ENCODE measurements around the gene RABL6. TPM values are rescaled to one million over a fixed set of nuclear protein-coding genes. Genes with fewer than 3 reads are reported as not detected.
"Not testable (repeated sequence)": the region's sequence is repeated elsewhere in the genome, so short reads cannot be mapped to it uniquely, and the experiment has no call there.

RABL6 gene
- total RNA-seq, 1 donor from 2014 or later = 108 TPM

- H3K36me3 Mint-ChIP-seq (ENCODE audit: low read depth); H3K27ac Mint-ChIP-seq; H3K9me3 Mint-ChIP-seq; DNase-seq (ENCODE audit: low spot score); H3K4me3 Mint-ChIP-seq (ENCODE audit: low read depth); H3K4me1 Mint-ChIP-seq (ENCODE audit: low read depth); intact Hi-C loops (cut with micrococcal nuclease); H3K27me3 Mint-ChIP-seq (ENCODE audit: low read depth): not testable (repeated sequence)
Observed at GRCh38 chr9:136765745-136766409, 41.9 kb upstream of the RABL6 start.

DNA sequence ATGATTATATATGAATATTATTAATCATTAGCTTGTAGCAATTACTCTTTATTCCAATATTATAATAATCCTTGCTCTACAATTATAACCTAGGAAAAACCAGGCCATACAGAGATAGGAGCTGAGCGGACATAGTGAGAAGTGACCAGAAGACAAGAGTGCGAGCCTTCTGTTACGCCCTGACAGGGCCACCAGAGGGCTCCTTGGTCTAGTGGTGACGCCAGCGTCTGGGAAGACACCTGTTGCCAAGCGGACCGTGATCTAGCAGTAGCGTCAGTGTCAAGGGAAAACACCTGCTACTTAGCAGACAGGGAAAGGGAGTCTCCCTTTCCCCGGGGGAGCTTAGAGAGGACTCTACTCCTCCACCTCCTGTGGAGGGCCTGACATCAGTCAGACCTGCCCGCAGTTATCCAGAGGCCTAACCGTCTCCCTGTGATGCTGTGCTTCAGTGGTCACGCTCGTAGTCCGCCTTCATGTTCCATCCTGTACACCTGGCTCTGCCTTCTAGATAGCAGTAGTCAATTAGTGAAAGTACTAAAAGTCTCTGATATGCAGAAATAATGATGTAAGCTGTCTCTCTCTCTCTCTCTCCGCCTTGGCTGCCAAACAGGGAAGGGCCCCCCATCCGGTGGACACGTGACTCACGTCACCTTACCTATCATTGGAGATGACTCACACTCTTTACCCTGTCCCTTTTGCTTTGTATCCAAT is 41.2 kb upstream of the RABL6 start:
- intact Hi-C loops (cut with micrococcal nuclease); H3K4me3 Mint-ChIP-seq (ENCODE audit: low read depth); H3K4me1 Mint-ChIP-seq (ENCODE audit: low read depth); H3K9me3 Mint-ChIP-seq; H3K27ac Mint-ChIP-seq; H3K27me3 Mint-ChIP-seq (ENCODE audit: low read depth); H3K36me3 Mint-ChIP-seq (ENCODE audit: low read depth); DNase-seq (ENCODE audit: low spot score): not testable (repeated sequence)

GRCh38 chr9:136769710-136770191 is 38.0 kb upstream of the RABL6 start:
- Mint-ChIP-seq H3K4me1 (ENCODE audit: low read depth) (peaks cover 9% of the 10 kb centered on the region), H3K4me3 (ENCODE audit: low read depth) (no peak overlapping the region), H3K27ac (no peak overlapping the region), H3K9me3 (peaks cover 10% of the 10 kb centered on the region), H3K27me3 (ENCODE audit: low read depth) (peaks cover 2% of the 10 kb centered on the region), H3K36me3 (ENCODE audit: low read depth) (no peaks in the 10 kb centered on the region)
- intact Hi-C loops (cut with micrococcal nuclease) = no loop called here
- no peak for DNase-seq (ENCODE audit: low spot score)

- intact Hi-C loops (cut with micrococcal nuclease) = no loop called here
- Mint-ChIP-seq H3K36me3 (ENCODE audit: low read depth) (no peaks in the 10 kb centered on the region), H3K27me3 (ENCODE audit: low read depth) (peaks cover 4% of the 10 kb centered on the region), H3K27ac (no peak overlapping the region), H3K4me3 (ENCODE audit: low read depth) (no peak overlapping the region), H3K9me3 (peaks cover 10% of the 10 kb centered on the region), H3K4me1 (ENCODE audit: low read depth) (peaks cover 2% of the 10 kb centered on the region)
- DNase-seq (ENCODE audit: low spot score) = no peak
Observed at GRCh38 chr9:136771907-136772415, 35.8 kb upstream of the RABL6 start.

DNA sequence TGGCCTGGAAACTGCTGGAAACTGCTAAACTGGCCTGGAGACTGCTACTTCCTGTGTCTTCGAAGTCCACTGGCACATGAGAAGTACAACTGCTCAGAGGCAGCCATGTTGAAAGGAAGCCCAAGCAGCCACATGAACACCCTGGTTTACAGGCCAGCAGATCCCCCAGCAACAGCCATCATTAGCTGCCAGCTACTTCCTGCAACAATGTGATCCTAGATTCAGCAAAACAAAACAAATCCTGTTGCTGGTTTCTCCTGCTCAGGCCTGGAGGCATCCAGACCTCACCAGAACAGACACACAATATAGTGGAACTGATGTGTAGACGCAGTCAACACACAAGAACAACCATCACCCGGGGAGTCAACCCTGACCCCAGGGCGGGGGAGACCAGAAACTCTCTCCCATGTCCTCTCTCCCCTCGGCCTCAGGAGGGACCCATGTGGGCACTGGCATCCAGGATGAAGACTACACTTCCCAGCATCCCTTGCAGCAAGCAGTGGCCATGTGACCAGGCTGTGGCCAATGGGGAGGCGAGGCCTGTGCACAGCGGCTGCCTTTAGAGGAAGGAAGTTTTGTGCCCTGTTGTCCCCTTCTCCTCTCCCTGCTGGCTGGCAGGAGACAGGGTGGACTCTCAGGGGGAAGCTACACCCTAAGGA is 34.2 kb upstream of the RABL6 start:
- H3K36me3 Mint-ChIP-seq (ENCODE audit: low read depth) = no peaks in the 10 kb centered on the region
- H3K27ac Mint-ChIP-seq = peak overlapping the region; percentile 55
- DNase-seq (ENCODE audit: low spot score) = no peak
- intact Hi-C loops (cut with micrococcal nuclease) = no loop called here
- no peaks in the 10 kb centered on the region for H3K4me1 Mint-ChIP-seq (ENCODE audit: low read depth)
- H3K4me3 Mint-ChIP-seq (ENCODE audit: low read depth) = no peak overlapping the region
- peaks cover 13% of the 10 kb centered on the region for H3K27me3 Mint-ChIP-seq (ENCODE audit: low read depth)
- H3K9me3 Mint-ChIP-seq = peaks cover 10% of the 10 kb centered on the region

DNA sequence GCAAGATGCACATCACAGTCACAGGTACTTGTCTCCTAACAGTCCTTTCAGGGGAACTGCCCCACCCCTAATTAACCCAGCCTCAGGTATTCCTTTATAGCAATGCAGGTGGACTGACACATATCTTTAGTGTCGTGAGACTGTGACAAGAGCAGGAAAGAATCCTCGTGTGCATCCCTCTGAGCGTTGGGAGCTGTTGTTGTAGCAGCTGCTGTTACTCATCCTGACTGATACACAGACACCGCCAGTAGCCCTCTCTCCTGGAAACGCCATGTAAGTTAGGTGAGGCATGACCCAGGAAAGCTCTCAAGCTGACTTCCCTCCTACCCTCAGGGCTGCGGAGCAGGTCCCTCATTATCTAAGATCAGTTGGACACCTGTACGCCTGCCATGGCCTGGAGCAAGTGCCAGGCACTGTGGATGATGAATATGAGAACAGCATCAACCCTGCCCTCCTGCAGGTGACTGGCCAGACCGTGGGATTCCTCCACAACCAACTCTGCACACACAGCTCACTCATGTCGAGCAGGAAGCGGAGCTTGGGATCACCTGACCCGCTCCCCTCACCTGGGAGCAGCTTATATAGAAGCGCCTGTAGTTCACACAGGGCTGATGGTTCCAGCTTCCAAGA is 33.2 kb upstream of the RABL6 start:
- Mint-ChIP-seq H3K4me1 (ENCODE audit: low read depth) (no peaks in the 10 kb centered on the region), H3K27me3 (ENCODE audit: low read depth) (peaks cover 20% of the 10 kb centered on the region), H3K9me3 (peaks cover 10% of the 10 kb centered on the region), H3K27ac (no peak overlapping the region), H3K4me3 (ENCODE audit: low read depth) (no peak overlapping the region), H3K36me3 (ENCODE audit: low read depth) (no peaks in the 10 kb centered on the region)
- no peak for DNase-seq (ENCODE audit: low spot score)
- intact Hi-C loops (cut with micrococcal nuclease) = no loop called here

GRCh38 chr9:136775191-136775590 is 32.6 kb upstream of the RABL6 start:
- Mint-ChIP-seq H3K4me1 (ENCODE audit: low read depth) (no peaks in the 10 kb centered on the region), H3K27ac (no peak overlapping the region), H3K9me3 (peaks cover 10% of the 10 kb centered on the region), H3K36me3 (ENCODE audit: low read depth) (no peaks in the 10 kb centered on the region), H3K4me3 (ENCODE audit: low read depth) (no peak overlapping the region), H3K27me3 (ENCODE audit: low read depth) (peaks cover 23% of the 10 kb centered on the region)
- DNase-seq (ENCODE audit: low spot score) = no peak
- intact Hi-C loops (cut with micrococcal nuclease) = no loop called here

- H3K36me3 Mint-ChIP-seq (ENCODE audit: low read depth) = no peaks in the 10 kb centered on the region
- intact Hi-C loops (cut with micrococcal nuclease) = no loop called here
- peaks cover 31% of the 10 kb centered on the region for H3K27me3 Mint-ChIP-seq (ENCODE audit: low read depth)
- no peaks in the 10 kb centered on the region for H3K4me1 Mint-ChIP-seq (ENCODE audit: low read depth)
- no peak overlapping the region for H3K27ac Mint-ChIP-seq
- H3K4me3 Mint-ChIP-seq (ENCODE audit: low read depth) = no peak overlapping the region
- no peak for DNase-seq (ENCODE audit: low spot score)
- H3K9me3 Mint-ChIP-seq = peaks cover 10% of the 10 kb centered on the region
Observed at GRCh38 chr9:136776947-136777346, 30.8 kb upstream of the RABL6 start.

DNA sequence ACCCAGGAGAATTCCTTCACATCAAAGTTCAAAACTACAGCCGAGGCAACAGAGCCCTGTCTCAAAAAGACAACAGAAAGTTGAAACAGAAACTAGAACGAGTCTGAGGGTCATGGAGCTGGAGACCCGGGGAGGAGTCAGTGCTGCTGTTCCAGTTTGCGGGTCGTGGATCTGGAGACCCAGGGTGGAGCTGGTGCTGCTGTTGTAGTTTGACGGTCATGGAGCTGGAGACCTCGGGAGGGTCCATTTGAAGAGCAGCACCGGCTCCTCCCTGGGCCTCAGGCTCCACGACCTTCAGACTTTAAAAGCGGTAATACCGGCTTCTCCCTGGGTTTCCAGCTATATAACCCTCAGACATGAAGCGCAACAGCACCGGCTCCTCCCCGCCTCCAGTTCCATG is 30.4 kb upstream of the RABL6 start:
- Mint-ChIP-seq H3K27ac (no peak overlapping the region), H3K36me3 (ENCODE audit: low read depth) (no peaks in the 10 kb centered on the region), H3K4me1 (ENCODE audit: low read depth) (no peaks in the 10 kb centered on the region), H3K9me3 (peaks cover 10% of the 10 kb centered on the region), H3K27me3 (ENCODE audit: low read depth) (peaks cover 35% of the 10 kb centered on the region), H3K4me3 (ENCODE audit: low read depth) (no peak overlapping the region)
- no peak for DNase-seq (ENCODE audit: low spot score)
- intact Hi-C loops (cut with micrococcal nuclease) = no loop called here

- no peak overlapping the region for H3K27ac Mint-ChIP-seq
- no peak overlapping the region for H3K4me3 Mint-ChIP-seq (ENCODE audit: low read depth)
- no peaks in the 10 kb centered on the region for H3K9me3 Mint-ChIP-seq
- H3K4me1 Mint-ChIP-seq (ENCODE audit: low read depth) = peaks cover 3% of the 10 kb centered on the region
- no peaks in the 10 kb centered on the region for H3K36me3 Mint-ChIP-seq (ENCODE audit: low read depth)
- no peak for DNase-seq (ENCODE audit: low spot score)
- H3K27me3 Mint-ChIP-seq (ENCODE audit: low read depth) = peaks cover 39% of the 10 kb centered on the region
- intact Hi-C loops (cut with micrococcal nuclease) = no loop called here
Observed at GRCh38 chr9:136779808-136780207, 27.9 kb upstream of the RABL6 start.

GRCh38 chr9:136782452-136782851 is 25.3 kb upstream of the RABL6 start:
- no peak for DNase-seq (ENCODE audit: low spot score)
- Mint-ChIP-seq H3K4me3 (ENCODE audit: low read depth) (no peak overlapping the region), H3K9me3 (no peaks in the 10 kb centered on the region), H3K27me3 (ENCODE audit: low read depth) (peaks cover 44% of the 10 kb centered on the region), H3K27ac (no peak overlapping the region), H3K36me3 (ENCODE audit: low read depth) (no peaks in the 10 kb centered on the region), H3K4me1 (ENCODE audit: low read depth) (peaks cover 9% of the 10 kb centered on the region)
- intact Hi-C loops (cut with micrococcal nuclease) = no loop called here

DNA sequence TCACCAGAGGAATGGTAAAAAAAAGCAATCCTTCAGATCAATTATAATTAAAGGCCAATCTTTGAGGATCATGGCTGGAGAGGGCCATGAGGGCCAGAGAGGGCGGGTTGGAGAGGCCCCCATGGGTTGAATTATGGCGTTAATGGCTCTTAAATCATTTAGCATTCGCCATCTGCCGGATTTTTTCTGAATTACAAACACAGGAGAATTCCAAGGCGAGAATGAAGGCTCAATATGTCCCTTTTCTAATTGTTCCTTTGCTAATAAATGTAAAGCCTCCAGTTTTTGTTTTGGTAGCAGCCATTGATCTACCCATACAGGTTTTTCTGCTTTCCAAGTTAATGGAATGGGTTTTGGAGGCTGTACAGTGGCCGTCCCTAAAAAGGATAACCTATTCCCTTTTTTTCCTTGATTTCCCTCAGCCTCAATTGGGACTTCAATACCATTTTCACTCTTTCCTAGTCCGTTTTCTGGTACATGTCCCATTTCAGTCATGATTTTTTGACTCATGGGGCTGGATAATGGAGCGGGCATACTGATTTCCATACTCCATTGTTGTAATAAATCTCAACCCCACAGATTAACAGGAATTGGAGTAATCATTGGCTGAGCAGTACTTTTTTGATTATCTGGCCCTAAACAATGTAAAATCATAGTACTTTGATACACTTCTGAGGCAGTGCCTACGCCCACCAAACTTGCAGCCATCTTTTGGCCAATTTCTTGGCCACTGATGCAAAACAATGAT is 23.3 kb upstream of the RABL6 start:
- Mint-ChIP-seq H3K9me3 (no peaks in the 10 kb centered on the region), H3K27me3 (ENCODE audit: low read depth) (peaks cover 30% of the 10 kb centered on the region), H3K27ac (no peak overlapping the region), H3K4me3 (ENCODE audit: low read depth) (no peak overlapping the region), H3K36me3 (ENCODE audit: low read depth) (no peaks in the 10 kb centered on the region), H3K4me1 (ENCODE audit: low read depth) (peaks cover 21% of the 10 kb centered on the region)
- no peak for DNase-seq (ENCODE audit: low spot score)
- intact Hi-C loops (cut with micrococcal nuclease) = no loop called here

Data from activated T-helper 2 cell treated with anti-CD3 and anti-CD28 coated beads, Interferon-gamma antibody, Interleukin-2, Interleukin-4, amounts not matched to agents 10 μg/mL and 5 μg/mL and 100 μg/mL, durations not matched to agents 14 hours and 24 hours and 36 hours (primary cell).